ENCODE measurements around the gene WAC. TPM values are rescaled to one million over a fixed set of nuclear protein-coding genes. Genes with fewer than 3 reads are reported as not detected.
A peak's percentile ranks its signal among the peaks of the same experiment; 100 is the strongest.

Gene WAC
- total RNA-seq, 4 donors from 2014 or later, result 66.6 to 102 (median 78.9) TPM

- Histone ChIP-seq H3K9me3 (no peaks in the 10 kb centered on the region), H3K27me3 (no peaks in the 10 kb centered on the region), H3K27ac (peak overlapping the region; percentile 26 to 35 (median 28)), H3K4me3 (no peak overlapping the region), H3K36me3 (peaks cover 0 to 49% (median 20%) of the 10 kb centered on the region in 4 donors), H3K4me1 (peaks cover 6 to 38% (median 20%) of the 10 kb centered on the region in 4 donors)
- in situ Hi-C loops (cut with MboI; ENCODE audit: low pct_ligation_motif_present in 1 of 4, low pct_unique_long_range_greater_than_20kb in 1 of 4, low sequenced_read_pairs in 3 of 4) (loop anchor here in 1 of 4 donors (25.0 kb wide), 1 partner anchor 151 kb away; no protein-coding TSS in a partner anchor), intact Hi-C loops (cut with DNase I; ENCODE audit: low total_unique reads) (no loop called here)
- peak in 3 of 5 experiments; percentile 9 to 16 (median 11) for TF ChIP-seq CTCF (IDR thresholded peaks at IDR 0.05)
- TF ChIP-seq EP300 (IDR thresholded peaks at IDR 0.05; ENCODE audit: low read depth), result no peak
- WGBS, 2 donors (ENCODE audit: low coverage in 1 of 2), result 0 to 15% methylated on average over 1 of the region's 1 CpG
- DNase-seq, result no peak
Measured at GRCh38 chr10:28587970-28588290, 55.0 kb downstream of the WAC start.

GRCh38 chr10:28592953-28593352, 60.0 kb downstream of the WAC start:
- no peak for DNase-seq

GRCh38 chr10:28593811-28594210, 60.9 kb downstream of the WAC start:
- in situ Hi-C loops (cut with MboI; ENCODE audit: low pct_ligation_motif_present in 1 of 4, low pct_unique_long_range_greater_than_20kb in 1 of 4, low sequenced_read_pairs in 3 of 4) (loop anchor here in 1 of 4 donors (25.0 kb wide), 1 partner anchor 157 kb away; no protein-coding TSS in a partner anchor), intact Hi-C loops (cut with DNase I; ENCODE audit: low total_unique reads) (no loop called here)
- 49 to 75% methylated on average over 2 of the region's 2 CpGs for WGBS, 2 donors (ENCODE audit: low coverage in 1 of 2)
- H3K9me3 ChIP-seq, result no peaks in the 10 kb centered on the region
- peaks cover 0 to 39% (median 8%) of the 10 kb centered on the region in 4 donors for H3K4me1 ChIP-seq
- no peak overlapping the region for H3K4me3 ChIP-seq
- no peak for DNase-seq
- H3K27me3 ChIP-seq, result no peaks in the 10 kb centered on the region
- no peak overlapping the region for H3K27ac ChIP-seq
- H3K36me3 ChIP-seq, result peaks cover 0 to 43% (median 16%) of the 10 kb centered on the region in 4 donors
- TF ChIP-seq CTCF (IDR thresholded peaks at IDR 0.05) (no peak), POLR2AphosphoS5 (IDR thresholded peaks at IDR 0.05) (no peak), POLR2A (IDR thresholded peaks at IDR 0.05) (no peak)

More at GRCh38 chr10:28592953-28593352, 60.0 kb downstream of the WAC start:
- in situ Hi-C loops (cut with MboI; ENCODE audit: low pct_ligation_motif_present in 1 of 4, low pct_unique_long_range_greater_than_20kb in 1 of 4, low sequenced_read_pairs in 3 of 4), result loop anchor here in 1 of 4 donors (25.0 kb wide), 1 partner anchor 156 kb away; no protein-coding TSS in a partner anchor
- Histone ChIP-seq H3K27ac (no peak overlapping the region), H3K9me3 (no peaks in the 10 kb centered on the region), H3K27me3 (no peaks in the 10 kb centered on the region), H3K4me3 (no peak overlapping the region), H3K36me3 (peaks cover 0 to 43% (median 16%) of the 10 kb centered on the region in 4 donors), H3K4me1 (peaks cover 0 to 42% (median 12%) of the 10 kb centered on the region in 4 donors)
- WGBS, 2 donors (ENCODE audit: low coverage in 1 of 2), result 94 to 100% methylated on average over 1 of the region's 1 CpG
- TF ChIP-seq CTCF (IDR thresholded peaks at IDR 0.05), result no peak
- no peak for TF ChIP-seq POLR2A (IDR thresholded peaks at IDR 0.05)
- no peak for TF ChIP-seq POLR2AphosphoS5 (IDR thresholded peaks at IDR 0.05)
- no peak for TF ChIP-seq EP300 (IDR thresholded peaks at IDR 0.05; ENCODE audit: low read depth)
- intact Hi-C loops (cut with DNase I; ENCODE audit: low total_unique reads), result no loop called here

GRCh38 chr10:28594406-28594805, 61.5 kb downstream of the WAC start:
- Histone ChIP-seq H3K27me3 (no peaks in the 10 kb centered on the region), H3K27ac (no peak overlapping the region), H3K4me1 (peaks cover 0 to 39% (median 10%) of the 10 kb centered on the region in 4 donors), H3K36me3 (peaks cover 0 to 38% (median 16%) of the 10 kb centered on the region in 4 donors), H3K4me3 (no peak overlapping the region), H3K9me3 (no peaks in the 10 kb centered on the region)
- 88 to 89% methylated on average over 5 of the region's 5 CpGs for WGBS, 2 donors (ENCODE audit: low coverage in 1 of 2)
- DNase-seq, result no peak
- TF ChIP-seq POLR2A (IDR thresholded peaks at IDR 0.05) (no peak), POLR2AphosphoS5 (IDR thresholded peaks at IDR 0.05) (no peak), CTCF (IDR thresholded peaks at IDR 0.05) (no peak), EP300 (IDR thresholded peaks at IDR 0.05; ENCODE audit: low read depth) (no peak)
- in situ Hi-C loops (cut with MboI; ENCODE audit: low pct_ligation_motif_present in 1 of 4, low pct_unique_long_range_greater_than_20kb in 1 of 4, low sequenced_read_pairs in 3 of 4) (loop anchor here in 1 of 4 donors (25.0 kb wide), 1 partner anchor 157 kb away; no protein-coding TSS in a partner anchor), intact Hi-C loops (cut with DNase I; ENCODE audit: low total_unique reads) (no loop called here)

All from transverse colon (tissue), 4 donors.